ENCODE measurements around the gene LCN1. TPM values are rescaled to one million over a fixed set of nuclear protein-coding genes. Genes with fewer than 3 reads are reported as not detected.

Gene LCN1
- polyA plus RNA-seq, 1 donor from 2014 or later: not detected

- Histone ChIP-seq H3K9me3 (ENCODE audit: low read length) (no peaks in the 10 kb centered on the region), H3K27ac (ENCODE audit: low read length) (no peak overlapping the region), H3F3A (ENCODE audit: insufficient read depth, low read length, poor library complexity, severe bottlenecking) (no peaks in the 10 kb centered on the region), H2AFZ (ENCODE audit: low read depth, low read length) (no peak overlapping the region), H3K79me2 (replicated peaks; ENCODE audit: insufficient read depth, low read length) (peaks cover 12% of the 10 kb centered on the region), H3K4me2 (ENCODE audit: low read length) (no peak overlapping the region), H3K36me3 (ENCODE audit: insufficient read depth, low read length) (no peaks in the 10 kb centered on the region), H4K20me1 (ENCODE audit: insufficient read depth) (no peaks in the 10 kb centered on the region), H3K4me3 (ENCODE audit: low read length) (no peak overlapping the region), H3K27me3 (ENCODE audit: insufficient read depth, low read depth, low read length) (no peaks in the 10 kb centered on the region), H3K9me2 (ENCODE audit: insufficient read depth, low read length) (no peaks in the 10 kb centered on the region), H3K9ac (ENCODE audit: low read length) (no peak overlapping the region)
- TF ChIP-seq EZH2 (IDR thresholded peaks at IDR 0.05; ENCODE audit: borderline replicate concordance, insufficient read depth, low read length, poor library complexity, severe bottlenecking) (no peak), REST (IDR thresholded peaks at IDR 0.05; ENCODE audit: borderline replicate concordance) (no peak), TAF1 (IDR thresholded peaks at IDR 0.05; ENCODE audit: low read depth) (no peak), RAD21 (conservative IDR thresholded peaks at IDR 0.05) (no peak), SMC3 (conservative IDR thresholded peaks at IDR 0.05; ENCODE audit: poor library complexity) (no peak), POLR2AphosphoS5 (IDR thresholded peaks at IDR 0.05) (no peak), MXI1 (conservative IDR thresholded peaks at IDR 0.05; ENCODE audit: poor library complexity, severe bottlenecking) (no peak), CTCF (IDR thresholded peaks at IDR 0.05; ENCODE audit: poor library complexity, severe bottlenecking) (no peak), EP300 (conservative IDR thresholded peaks at IDR 0.05; ENCODE audit: poor library complexity, severe bottlenecking) (no peak)
Observed at GRCh38 chr9:135503371-135504261, 17.6 kb upstream of the LCN1 start.

GRCh38 chr9:135504262-135505243 is 16.7 kb upstream of the LCN1 start:
- Histone ChIP-seq H3K27me3 (ENCODE audit: insufficient read depth, low read depth, low read length) (no peaks in the 10 kb centered on the region), H3K9me3 (ENCODE audit: low read length) (no peaks in the 10 kb centered on the region), H3K36me3 (ENCODE audit: insufficient read depth, low read length) (no peaks in the 10 kb centered on the region), H3K9ac (ENCODE audit: low read length) (no peak overlapping the region), H3K9me2 (ENCODE audit: insufficient read depth, low read length) (no peaks in the 10 kb centered on the region), H3K79me2 (replicated peaks; ENCODE audit: insufficient read depth, low read length) (peaks cover 12% of the 10 kb centered on the region), H3F3A (ENCODE audit: insufficient read depth, low read length, poor library complexity, severe bottlenecking) (no peaks in the 10 kb centered on the region), H2AFZ (ENCODE audit: low read depth, low read length) (no peak overlapping the region), H3K4me2 (ENCODE audit: low read length) (no peak overlapping the region), H3K27ac (ENCODE audit: low read length) (no peak overlapping the region), H4K20me1 (ENCODE audit: insufficient read depth) (no peaks in the 10 kb centered on the region), H3K4me3 (ENCODE audit: low read length) (no peak overlapping the region)
- TF ChIP-seq SMC3 (conservative IDR thresholded peaks at IDR 0.05; ENCODE audit: poor library complexity): peak; percentile 52
- no peak for TF ChIP-seq EZH2 (IDR thresholded peaks at IDR 0.05; ENCODE audit: borderline replicate concordance, insufficient read depth, low read length, poor library complexity, severe bottlenecking)
- TF ChIP-seq POLR2AphosphoS5 (IDR thresholded peaks at IDR 0.05): no peak
- TF ChIP-seq REST (IDR thresholded peaks at IDR 0.05; ENCODE audit: borderline replicate concordance): no peak
- TF ChIP-seq TAF1 (IDR thresholded peaks at IDR 0.05; ENCODE audit: low read depth): no peak
- peak; percentile 44 for TF ChIP-seq RAD21 (conservative IDR thresholded peaks at IDR 0.05)
- peak; percentile 71 for TF ChIP-seq CTCF (IDR thresholded peaks at IDR 0.05; ENCODE audit: poor library complexity, severe bottlenecking)
- TF ChIP-seq EP300 (conservative IDR thresholded peaks at IDR 0.05; ENCODE audit: poor library complexity, severe bottlenecking): no peak

Data from neural cell (in vitro differentiated cells).